SK-N-SH treated with all-trans-retinoic acid at 6 μM for 48 hours (cell line): ENCODE data around the gene RAPGEF4.

ENCODE experiments used
- ATAC-seq: fragments of 200-7000 bp; cut with Tn5 transposase; 3 replicates; pipeline ENCODE4 v1.9.1; 2020; ENCODE audit warnings: mild to moderate bottlenecking, moderate library complexity
- ARNTL ChIP-seq: fragments of 450-650 bp; formaldehyde crosslinking; IDR thresholded peaks from 2 replicates; pipeline ENCODE4 v1.5.0; 2020; ENCODE audit warnings: low read depth, mild to moderate bottlenecking, moderate library complexity, borderline replicate concordance
- BACH2 ChIP-seq: fragments of 250-450 bp; sonication (Bioruptor Pico); IDR thresholded peaks from 2 replicates; pipeline ENCODE4 v1.9.0; 2021; ENCODE audit warnings: mild to moderate bottlenecking, borderline replicate concordance
- CREB5 ChIP-seq: fragments of 250-450 bp; sonication (Bioruptor Pico); IDR thresholded peaks from 2 replicates; pipeline ENCODE4 v1.5.1; 2020; ENCODE audit warnings: low read depth, mild to moderate bottlenecking, moderate library complexity
- CSDC2 ChIP-seq: fragments of 250-450 bp; sonication (Bioruptor Pico); IDR thresholded peaks from 2 replicates; pipeline ENCODE4 v1.5.0; 2020; ENCODE audit warnings: mild to moderate bottlenecking, moderate library complexity
- ESRRG ChIP-seq: fragments of 250-450 bp; sonication (Bioruptor Pico); IDR thresholded peaks from 2 replicates; pipeline ENCODE4 v1.6.1; 2021; ENCODE audit warnings: mild to moderate bottlenecking
- GLIS3 ChIP-seq: fragments of 250-450 bp; sonication (Bioruptor Pico); IDR thresholded peaks from 2 replicates; pipeline ENCODE4 v1.5.0; 2020; ENCODE audit warnings: mild to moderate bottlenecking, moderate library complexity
- ISL1 ChIP-seq: fragments of 250-450 bp; sonication (Bioruptor Pico); IDR thresholded peaks from 2 replicates; pipeline ENCODE4 v2.1.2; 2022; ENCODE audit warnings: mild to moderate bottlenecking, moderate library complexity
- OSR1 ChIP-seq: fragments of 250-450 bp; sonication (Bioruptor Pico); IDR thresholded peaks from 2 replicates; pipeline ENCODE4 v1.8.0; 2022; ENCODE audit warnings: moderate library complexity, mild to moderate bottlenecking, inconsistent platforms
- PATZ1 ChIP-seq: fragments of 250-450 bp; sonication (Bioruptor Pico); IDR thresholded peaks from 2 replicates; pipeline ENCODE4 v1.8.0; 2020; ENCODE audit warnings: mild to moderate bottlenecking, moderate library complexity, borderline replicate concordance
- SNAI2 ChIP-seq: fragments of 250-450 bp; sonication (Bioruptor Pico); IDR thresholded peaks from 2 replicates; pipeline ENCODE4 v1.5.0; 2020; ENCODE audit warnings: mild to moderate bottlenecking, moderate library complexity
- TCF4 ChIP-seq: fragments of 250-450 bp; sonication (Bioruptor Pico); IDR thresholded peaks from 2 replicates; pipeline ENCODE4 v1.8.0; 2021; ENCODE audit warnings: mild to moderate bottlenecking, moderate library complexity, borderline replicate concordance
- TOX ChIP-seq: fragments of 250-450 bp; sonication (Bioruptor Pico); IDR thresholded peaks from 2 replicates; pipeline ENCODE4 v1.8.0; 2021; ENCODE audit warnings: mild to moderate bottlenecking, moderate library complexity, borderline replicate concordance
- TSHZ2 ChIP-seq: fragments of 250-450 bp; sonication (Bioruptor Pico); IDR thresholded peaks from 2 replicates; pipeline ENCODE4 v1.5.0; 2020; ENCODE audit warnings: mild to moderate bottlenecking, moderate library complexity
- ZC3H10 ChIP-seq: fragments of 250-450 bp; sonication (Bioruptor Pico); IDR thresholded peaks from 2 replicates; pipeline ENCODE4 v1.5.1; 2021; ENCODE audit warnings: mild to moderate bottlenecking, moderate library complexity
- ZFP3 ChIP-seq: fragments of 250-450 bp; sonication (Bioruptor Pico); IDR thresholded peaks from 2 replicates; pipeline ENCODE4 v1.5.0; 2020; ENCODE audit warnings: mild to moderate bottlenecking, moderate library complexity
- ZFP30 ChIP-seq: fragments of 450-650 bp; formaldehyde crosslinking; IDR thresholded peaks from 2 replicates; pipeline ENCODE4 v1.5.0; 2022; ENCODE audit warnings: mild to moderate bottlenecking, moderate library complexity
- ZNF70 ChIP-seq: fragments of 450-650 bp; formaldehyde crosslinking; IDR thresholded peaks from 2 replicates; pipeline ENCODE4 v1.5.0; 2020; ENCODE audit warnings: mild to moderate bottlenecking, moderate library complexity
- ZNF8 ChIP-seq: fragments of 450-650 bp; formaldehyde crosslinking; IDR thresholded peaks from 2 replicates; pipeline ENCODE4 v1.5.0; 2020; ENCODE audit warnings: mild to moderate bottlenecking, moderate library complexity
- TF ChIP-seq, protein P1 (sequence below): fragments of 250-450 bp; sonication (Bioruptor Pico); IDR thresholded peaks from 2 replicates; pipeline ENCODE4 v1.5.1; 2021; ENCODE audit warnings: mild to moderate bottlenecking, moderate library complexity
- TF ChIP-seq, protein P2 (sequence below): fragments of 250-450 bp; sonication (Bioruptor Pico); IDR thresholded peaks from 2 replicates; pipeline ENCODE4 v1.8.0; 2021; ENCODE audit warnings: low read depth, mild to moderate bottlenecking, moderate library complexity, borderline replicate concordance

RAPGEF4 gene

GRCh38 chr2:172806996-172807395 is 71.4 kb downstream of the RAPGEF4 start:
- no peak for TF ChIP-seq GLIS3 (CRISPR knock-in tag)
- no peak for TF ChIP-seq TSHZ2 (CRISPR knock-in tag)
- TF ChIP-seq CSDC2 = no peak
- TF ChIP-seq TCF4 = no peak
- TF ChIP-seq, protein P1, sequence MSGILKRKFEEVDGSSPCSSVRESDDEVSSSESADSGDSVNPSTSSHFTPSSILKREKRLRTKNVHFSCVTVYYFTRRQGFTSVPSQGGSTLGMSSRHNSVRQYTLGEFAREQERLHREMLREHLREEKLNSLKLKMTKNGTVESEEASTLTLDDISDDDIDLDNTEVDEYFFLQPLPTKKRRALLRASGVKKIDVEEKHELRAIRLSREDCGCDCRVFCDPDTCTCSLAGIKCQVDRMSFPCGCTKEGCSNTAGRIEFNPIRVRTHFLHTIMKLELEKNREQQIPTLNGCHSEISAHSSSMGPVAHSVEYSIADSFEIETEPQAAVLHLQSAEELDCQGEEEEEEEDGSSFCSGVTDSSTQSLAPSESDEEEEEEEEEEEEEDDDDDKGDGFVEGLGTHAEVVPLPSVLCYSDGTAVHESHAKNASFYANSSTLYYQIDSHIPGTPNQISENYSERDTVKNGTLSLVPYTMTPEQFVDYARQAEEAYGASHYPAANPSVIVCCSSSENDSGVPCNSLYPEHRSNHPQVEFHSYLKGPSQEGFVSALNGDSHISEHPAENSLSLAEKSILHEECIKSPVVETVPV (CRISPR knock-in tag) = no peak
- TF ChIP-seq PATZ1 (CRISPR knock-in tag) = no peak
- TF ChIP-seq ZC3H10 (CRISPR knock-in tag) = no peak
- no peak for TF ChIP-seq TOX (CRISPR knock-in tag)
- TF ChIP-seq ZNF70 (CRISPR knock-in tag) = no peak
- no peak for TF ChIP-seq SNAI2 (CRISPR knock-in tag)
- no peak for TF ChIP-seq ZFP3
- TF ChIP-seq, protein P2, sequence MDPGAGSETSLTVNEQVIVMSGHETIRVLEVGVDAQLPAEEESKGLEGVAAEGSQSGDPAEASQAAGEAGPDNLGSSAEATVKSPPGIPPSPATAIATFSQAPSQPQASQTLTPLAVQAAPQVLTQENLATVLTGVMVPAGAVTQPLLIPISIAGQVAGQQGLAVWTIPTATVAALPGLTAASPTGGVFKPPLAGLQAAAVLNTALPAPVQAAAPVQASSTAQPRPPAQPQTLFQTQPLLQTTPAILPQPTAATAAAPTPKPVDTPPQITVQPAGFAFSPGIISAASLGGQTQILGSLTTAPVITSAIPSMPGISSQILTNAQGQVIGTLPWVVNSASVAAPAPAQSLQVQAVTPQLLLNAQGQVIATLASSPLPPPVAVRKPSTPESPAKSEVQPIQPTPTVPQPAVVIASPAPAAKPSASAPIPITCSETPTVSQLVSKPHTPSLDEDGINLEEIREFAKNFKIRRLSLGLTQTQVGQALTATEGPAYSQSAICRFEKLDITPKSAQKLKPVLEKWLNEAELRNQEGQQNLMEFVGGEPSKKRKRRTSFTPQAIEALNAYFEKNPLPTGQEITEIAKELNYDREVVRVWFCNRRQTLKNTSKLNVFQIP (CRISPR knock-in tag) = no peak
- TF ChIP-seq BACH2 (CRISPR knock-in tag) = no peak

GRCh38 chr2:172808156-172808555 is 72.5 kb downstream of the RAPGEF4 start:
- TF ChIP-seq SNAI2 (CRISPR knock-in tag) (no peak), ARNTL (CRISPR knock-in tag) (no peak), TCF4 (no peak), ZFP30 (CRISPR knock-in tag) (no peak), CREB5 (CRISPR knock-in tag) (no peak), ZNF8 (CRISPR knock-in tag) (no peak), ESRRG (CRISPR knock-in tag) (no peak), GLIS3 (CRISPR knock-in tag) (no peak), ISL1 (CRISPR knock-in tag) (no peak), CSDC2 (no peak), TOX (CRISPR knock-in tag) (no peak), ZFP3 (no peak), OSR1 (CRISPR knock-in tag) (no peak), TSHZ2 (CRISPR knock-in tag) (no peak), BACH2 (CRISPR knock-in tag) (no peak), ZNF70 (CRISPR knock-in tag) (no peak)
- TF ChIP-seq, protein P2 (CRISPR knock-in tag) = no peak
- no peak for ATAC-seq

More at GRCh38 chr2:172806996-172807395, 71.4 kb downstream of the RAPGEF4 start:
- no peak for ATAC-seq
